Measurements from ENCODE around the gene COPRS.
A peak's percentile ranks its signal among the peaks of the same experiment; 100 is the strongest.

- peak; percentile 87 to 96 (median 91) for TF ChIP-seq CTCF (optimal IDR thresholded peaks at IDR 0.05 in 1 of 3, IDR thresholded peaks at IDR 0.05 in 1 of 3, conservative IDR thresholded peaks at IDR 0.05 in 1 of 3; ENCODE audit: extremely low read depth in 1 of 3, insufficient read depth in 2 of 3, low read length in 3 of 3)
- no peak for TF ChIP-seq EZH2 (IDR thresholded peaks at IDR 0.05; ENCODE audit: low read length)
Measured at GRCh38 chr17:31842195-31843069, 16.6 kb downstream of the COPRS start.

Measured in keratinocyte (primary cell).